Islet of Langerhans (tissue), 1 donor: ENCODE data around the gene CPE.

Source experiments
- FAIRE-seq: peaks from one replicate; lab custom pipeline; 2011; peaks lifted over from hg19 to GRCh38; lab: Jason Lieb, UNC

Gene CPE

GRCh38 chr4:165512424-165512823 lies 133.6 kb downstream of the CPE start:
- FAIRE-seq = no peak

DNA sequence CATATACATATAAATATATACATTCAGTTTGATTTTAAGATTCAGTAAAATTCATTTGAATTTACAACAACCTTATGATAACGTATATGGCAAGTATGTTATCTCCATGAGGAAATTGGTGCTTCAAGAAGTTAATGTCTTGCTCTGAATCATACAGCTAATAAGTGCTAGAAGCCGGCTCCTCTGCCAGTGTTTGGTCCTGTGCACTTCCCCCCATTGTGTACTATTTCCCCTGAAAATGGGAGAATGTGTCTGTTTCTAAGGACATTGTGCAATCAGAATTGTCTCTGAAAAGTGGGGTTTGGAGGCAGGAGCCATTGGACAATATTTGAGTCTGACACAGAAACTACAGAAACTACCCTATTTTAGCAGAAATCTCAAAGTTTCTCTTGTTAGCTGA lies 135.9 kb downstream of the CPE start:
- no peak for FAIRE-seq

GRCh38 chr4:165515201-165515600 lies 136.4 kb downstream of the CPE start:
- FAIRE-seq = no peak

DNA sequence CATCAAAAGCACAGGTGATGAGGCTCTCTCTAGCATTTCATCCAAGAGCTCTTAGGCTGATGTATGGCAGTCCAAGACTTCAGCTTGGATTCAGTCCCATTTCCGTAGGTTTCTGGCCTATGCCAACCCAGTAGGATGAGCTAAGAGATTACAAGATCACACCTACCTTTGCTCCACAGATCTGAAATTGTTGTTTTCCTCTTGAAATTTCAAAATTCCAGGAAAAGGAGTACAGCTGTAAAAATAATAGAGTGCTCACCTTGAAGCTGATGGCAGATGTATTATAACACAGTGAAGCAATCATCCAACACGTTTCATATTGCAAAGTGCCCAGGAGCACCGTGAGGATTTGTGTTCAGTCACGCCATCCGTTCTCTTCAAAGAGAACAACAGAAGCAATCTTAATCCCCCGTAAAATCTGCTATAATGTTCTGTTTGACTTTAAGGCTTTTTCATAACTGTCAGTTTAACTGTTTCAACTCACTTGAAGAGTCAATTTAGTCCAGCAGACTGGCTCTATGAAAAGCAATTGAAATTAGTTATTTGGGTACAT lies 137.5 kb downstream of the CPE start:
- no peak for FAIRE-seq

DNA sequence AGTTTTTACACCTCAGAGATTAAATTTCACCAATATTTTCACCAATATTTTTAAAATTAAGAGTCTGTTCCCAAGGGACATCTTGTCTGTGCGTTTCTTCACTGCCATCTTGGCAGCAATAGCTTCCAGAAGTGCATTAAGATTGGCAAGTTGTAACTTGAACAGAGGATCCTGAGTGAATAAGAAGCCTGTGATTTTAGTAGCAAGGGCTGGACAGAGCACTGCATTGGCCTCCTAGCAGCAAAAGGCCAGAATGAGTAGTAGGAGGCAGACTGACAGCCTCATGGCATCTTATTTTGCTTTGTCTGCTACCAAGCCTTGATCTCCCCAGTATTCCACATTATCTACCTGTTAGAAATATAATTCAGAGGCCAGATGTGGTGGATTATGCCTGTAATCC lies 138.4 kb downstream of the CPE start:
- FAIRE-seq = no peak

GRCh38 chr4:165518024-165518616 lies 139.3 kb downstream of the CPE start:
- no peak for FAIRE-seq

DNA sequence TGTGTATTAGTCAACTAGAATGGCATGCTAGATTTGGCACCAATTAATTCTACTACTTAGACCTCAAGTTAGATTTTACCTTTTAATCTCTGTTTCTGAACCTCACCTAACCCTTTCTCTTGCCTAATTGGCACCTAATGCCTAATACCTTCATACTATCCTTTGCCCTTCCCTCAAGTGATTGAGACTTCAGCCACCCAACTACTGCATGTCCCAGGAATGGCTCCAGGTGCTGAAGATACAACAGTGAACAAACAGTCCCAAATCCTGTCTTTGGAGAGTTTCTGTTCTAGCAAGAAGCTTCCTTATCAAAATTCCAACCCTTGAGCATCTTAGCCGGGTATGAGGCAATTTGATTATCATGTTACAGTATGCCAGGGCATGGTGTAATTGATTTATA lies 139.9 kb downstream of the CPE start:
- FAIRE-seq = no peak

GRCh38 chr4:165519591-165519990 lies 140.8 kb downstream of the CPE start:
- FAIRE-seq = no peak

DNA sequence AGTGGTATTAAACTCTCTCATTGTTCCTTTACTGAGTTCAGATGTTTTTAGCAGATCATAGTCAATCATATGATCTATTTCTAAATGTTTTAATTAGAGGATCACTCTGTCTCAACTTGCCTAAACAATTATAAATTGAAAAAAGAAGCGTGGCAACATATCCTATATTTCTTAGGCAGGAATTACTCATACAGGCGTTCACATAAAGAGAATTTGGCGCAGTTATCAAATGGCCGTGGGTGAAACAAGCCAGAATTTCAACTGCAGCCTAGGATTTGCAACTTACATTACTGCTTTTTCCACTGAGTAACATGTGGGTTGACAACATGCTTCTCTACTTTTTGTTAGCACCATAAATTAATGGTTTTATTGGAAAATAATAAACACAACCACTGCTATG lies 141.3 kb downstream of the CPE start:
- no peak for FAIRE-seq

DNA sequence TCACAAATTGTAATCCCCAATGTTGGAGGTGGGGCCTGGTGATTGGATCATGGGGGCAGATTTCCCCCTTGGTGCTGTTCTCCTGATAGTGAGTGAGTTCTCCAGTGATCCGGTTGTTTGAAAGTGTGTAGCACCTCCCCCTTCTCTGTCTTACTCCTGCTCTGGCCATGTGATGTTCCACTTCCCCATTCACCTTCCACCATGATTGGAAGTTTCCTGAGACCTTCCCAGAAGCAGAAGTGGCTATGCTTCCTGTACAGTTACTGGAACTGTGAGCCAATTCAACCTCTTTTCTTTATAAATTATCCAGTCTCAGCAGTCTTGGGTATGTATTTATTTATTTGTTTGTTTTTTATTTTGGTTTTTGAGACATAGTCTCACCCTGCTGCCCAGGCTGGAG lies 143.2 kb downstream of the CPE start:
- FAIRE-seq = no peak

GRCh38 chr4:165524532-165525190 lies 145.9 kb downstream of the CPE start:
- FAIRE-seq = no peak

GRCh38 chr4:165532976-165533375 lies 154.2 kb downstream of the CPE start:
- FAIRE-seq = no peak

DNA sequence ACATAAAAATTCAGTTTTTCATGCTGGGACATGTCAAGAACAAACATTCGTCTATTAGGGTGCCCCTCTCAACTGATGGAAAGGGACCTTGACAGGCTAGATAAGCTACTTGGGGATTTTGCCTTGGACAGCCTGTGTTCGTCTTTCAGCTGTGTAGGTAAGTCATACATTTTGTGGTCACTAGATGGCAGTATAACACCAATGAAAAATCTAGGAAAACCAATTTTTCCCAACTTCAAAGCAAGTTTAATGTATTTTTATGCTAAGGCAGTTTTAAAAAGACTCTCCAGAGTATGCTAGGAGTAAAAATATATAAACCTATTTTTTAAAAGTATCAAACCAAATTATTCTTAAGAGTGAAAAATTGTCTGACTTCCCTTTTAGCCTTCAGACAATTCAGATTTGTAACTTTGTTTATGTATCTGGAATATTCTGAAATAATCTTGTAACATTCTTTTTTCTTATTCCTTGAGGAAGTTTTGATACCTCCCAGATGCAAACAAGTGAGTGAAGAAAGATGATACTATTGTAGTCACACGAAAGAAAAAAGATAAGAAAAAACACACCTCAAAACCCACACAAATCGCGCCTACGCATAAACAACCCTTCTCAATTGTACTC lies 158.3 kb downstream of the CPE start:
- FAIRE-seq = peak; percentile 99

- no peak for FAIRE-seq
Observed at GRCh38 chr4:165539801-165540200, 161.0 kb downstream of the CPE start.

- FAIRE-seq = no peak
Observed at GRCh38 chr4:165540206-165540830, 161.5 kb downstream of the CPE start.

DNA sequence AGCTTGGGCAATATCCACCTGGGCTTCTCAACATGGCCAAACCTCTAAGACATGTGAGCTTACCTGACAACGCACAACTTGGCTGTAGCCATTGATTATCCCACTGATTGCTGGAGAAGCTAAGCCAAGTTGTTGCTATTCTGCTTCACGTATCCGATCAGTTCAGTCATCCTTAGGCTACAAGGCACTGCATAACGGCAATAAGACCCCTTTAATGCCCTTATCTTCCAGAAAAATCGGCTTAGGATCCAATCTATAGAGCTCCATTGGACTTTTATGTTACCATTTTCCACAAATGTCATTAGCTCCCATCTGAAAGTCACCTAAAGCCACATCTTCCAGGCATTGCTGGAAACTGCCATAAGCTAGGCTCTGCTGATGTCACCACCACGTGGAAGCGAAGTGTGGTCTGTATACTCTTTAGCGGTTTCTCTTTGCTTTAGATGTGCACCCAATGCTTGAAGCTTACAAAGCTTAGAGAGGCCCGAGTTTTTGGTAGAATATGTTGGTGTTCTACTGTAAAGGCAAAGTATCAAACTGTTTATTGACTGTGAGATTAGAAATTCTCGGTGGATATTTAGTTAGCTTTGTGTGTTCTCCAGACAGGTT lies 163.1 kb downstream of the CPE start:
- no peak for FAIRE-seq

DNA sequence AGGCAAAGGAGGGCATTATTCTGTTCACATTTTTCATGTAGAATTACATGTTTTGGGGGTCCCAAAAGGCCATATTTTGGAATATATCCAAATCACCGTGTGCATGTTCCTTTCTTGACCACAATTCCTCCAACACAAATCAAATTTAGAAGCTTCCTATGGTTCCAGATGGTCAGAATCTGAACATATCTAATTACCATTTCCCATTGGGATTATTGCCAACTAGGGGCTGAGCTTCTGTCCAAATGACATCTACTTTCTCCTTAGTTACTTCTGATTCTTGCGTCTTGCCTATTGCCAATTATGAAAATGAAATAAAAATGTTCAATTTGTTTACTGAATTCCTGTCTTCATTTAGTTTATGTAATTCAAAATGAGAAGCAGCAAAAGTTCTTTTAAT lies 163.7 kb downstream of the CPE start:
- FAIRE-seq = no peak
